Kidney (tissue), 14 donors: Measurements from ENCODE around the gene TMEM178A. TPM values are rescaled to one million over a fixed set of nuclear protein-coding genes. Genes with fewer than 3 reads are reported as not detected.

ENCODE experiments used
- DNase-seq, 5 donors: peaks; one replicate each; pipeline ENCODE4 v3.0.0-alpha.2; 2013 to 2020
- FAIRE-seq: peaks from 2 replicates; lab custom pipeline; 2012; peaks lifted over from hg19 to GRCh38; lab: Jason Lieb, UNC
- H3K27ac ChIP-seq, 2 donors: one replicate each; pipeline ENCODE4 v1.7.0; 2013; ENCODE audit warnings: low read depth in 2 of 2, low read length in 2 of 2, inconsistent platforms in 1 of 2
- H3K27me3 ChIP-seq: one replicate; pipeline ENCODE4 v1.7.1; 2013; ENCODE audit warnings: low read length, inconsistent platforms; ENCODE audit not compliant: control insufficient read depth, insufficient read depth
- H3K36me3 ChIP-seq, 3 donors: one replicate each; pipeline versions ENCODE4 v1.7.0 to v1.7.1; 2013; ENCODE audit warnings: low read length in 3 of 3, control low read depth in 1 of 3, inconsistent platforms in 1 of 3; ENCODE audit not compliant: insufficient read depth in 3 of 3, control insufficient read depth in 2 of 3
- H3K4me1 ChIP-seq, 3 donors: one replicate each; pipeline versions ENCODE4 v1.7.0 to v1.7.1; 2013; ENCODE audit warnings: low read length in 3 of 3, inconsistent platforms in 1 of 3, low read depth in 1 of 3; ENCODE audit not compliant: control insufficient read depth in 2 of 3, insufficient read depth in 2 of 3
- H3K4me3 ChIP-seq, 3 donors: one replicate each; pipeline versions ENCODE4 v1.7.0 to v1.8.1; 2013; ENCODE audit warnings: low read length in 3 of 3, control low read depth in 1 of 3, inconsistent platforms in 1 of 3
- H3K9ac ChIP-seq, 3 donors: one replicate each; pipeline versions ENCODE4 v1.7.0 to v1.7.1; 2013; ENCODE audit warnings: low read length in 3 of 3, control low read depth in 1 of 3, inconsistent platforms in 1 of 3
- H3K9me3 ChIP-seq, 3 donors: one replicate each; pipeline versions ENCODE4 v1.7.0 to v1.7.1; 2013; ENCODE audit warnings: low read length in 3 of 3, control low read depth in 1 of 3, inconsistent platforms in 1 of 3; ENCODE audit not compliant: control insufficient read depth in 2 of 3, insufficient read depth in 1 of 3
- intact Hi-C: fragments of 100-400 bp; cut with DNase I; formaldehyde crosslinking; loops from one replicate; pipeline ENCODE4 v1.11.1; 2022
- polyA plus RNA-seq: library from polyadenylated mRNA; stranded (reverse); fragments of 350-450 nt; fragmentation: Illumina TruSeq; extraction: RNeasy Lipid Tissue Mini Kit (QIAGEN cat#74804); gene quantifications from one replicate; pipeline ENCODE4 v1.2.3, GENCODE V29; 2014; ENCODE audit warnings: low read depth, low replicate concordance; ENCODE audit not compliant: insufficient read depth
- total RNA-seq: library from RNA; stranded (reverse); fragmentation: NEBNext Ultra II Directional; extraction: Animal tissue kit (Norgen Biotek cat#: 25700); gene quantifications from one replicate; pipeline ENCODE4 v1.2.1, GENCODE V29; 2021
- TF ChIP-seq, protein P1 (sequence below): IDR thresholded peaks from 3 replicates; pipeline ENCODE4 v1.5.1; 2012; ENCODE audit warnings: mild to moderate bottlenecking, moderate library complexity, borderline replicate concordance; ENCODE audit not compliant: insufficient read depth; ENCODE audit errors: extremely low read depth
- donor health status: control.
- donor health status: control.
- donor health status: control.
- donor health status: control.
- donor health status: control.
- donor health status: DM: yes; HTN: yes; CAD: no.
- donor health status: Normal renal cell carcinoma (clear cell type).

Gene TMEM178A
- total and polyA plus RNA-seq, 2 donors from 2014 or later = 5.7 to 48.0 TPM

DNA sequence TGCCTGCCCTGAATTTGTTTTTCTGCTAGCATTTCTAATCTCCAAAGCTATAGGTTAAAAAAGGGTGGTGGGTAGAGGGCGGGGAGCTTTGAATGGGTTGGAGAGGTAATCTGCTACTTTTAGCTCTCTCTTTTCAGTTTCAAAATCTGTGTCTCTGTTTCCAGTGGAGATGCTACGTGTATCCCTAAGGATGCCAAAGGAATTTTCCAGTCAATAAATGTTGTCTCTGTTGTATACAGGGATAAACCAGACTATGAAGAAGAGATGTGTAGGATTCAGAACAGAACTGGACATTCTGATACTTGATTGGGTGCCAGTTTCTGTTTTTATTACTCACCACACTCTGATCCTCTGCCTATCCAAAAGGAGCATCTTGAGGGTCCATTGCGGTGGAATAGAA, 50.1 kb downstream of the TMEM178A start:
- Histone ChIP-seq H3K27ac (no peak overlapping the region), H3K27me3 (no peaks in the 10 kb centered on the region), H3K9ac (no peak overlapping the region), H3K4me1 (no peaks in the 10 kb centered on the region), H3K4me3 (no peak overlapping the region), H3K36me3 (no peaks in the 10 kb centered on the region), H3K9me3 (no peaks in the 10 kb centered on the region)
- no peak for FAIRE-seq
- TF ChIP-seq, protein P1, sequence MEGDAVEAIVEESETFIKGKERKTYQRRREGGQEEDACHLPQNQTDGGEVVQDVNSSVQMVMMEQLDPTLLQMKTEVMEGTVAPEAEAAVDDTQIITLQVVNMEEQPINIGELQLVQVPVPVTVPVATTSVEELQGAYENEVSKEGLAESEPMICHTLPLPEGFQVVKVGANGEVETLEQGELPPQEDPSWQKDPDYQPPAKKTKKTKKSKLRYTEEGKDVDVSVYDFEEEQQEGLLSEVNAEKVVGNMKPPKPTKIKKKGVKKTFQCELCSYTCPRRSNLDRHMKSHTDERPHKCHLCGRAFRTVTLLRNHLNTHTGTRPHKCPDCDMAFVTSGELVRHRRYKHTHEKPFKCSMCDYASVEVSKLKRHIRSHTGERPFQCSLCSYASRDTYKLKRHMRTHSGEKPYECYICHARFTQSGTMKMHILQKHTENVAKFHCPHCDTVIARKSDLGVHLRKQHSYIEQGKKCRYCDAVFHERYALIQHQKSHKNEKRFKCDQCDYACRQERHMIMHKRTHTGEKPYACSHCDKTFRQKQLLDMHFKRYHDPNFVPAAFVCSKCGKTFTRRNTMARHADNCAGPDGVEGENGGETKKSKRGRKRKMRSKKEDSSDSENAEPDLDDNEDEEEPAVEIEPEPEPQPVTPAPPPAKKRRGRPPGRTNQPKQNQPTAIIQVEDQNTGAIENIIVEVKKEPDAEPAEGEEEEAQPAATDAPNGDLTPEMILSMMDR = no peak
- DNase-seq = no peak
- intact Hi-C loops = no loop called here

DNA sequence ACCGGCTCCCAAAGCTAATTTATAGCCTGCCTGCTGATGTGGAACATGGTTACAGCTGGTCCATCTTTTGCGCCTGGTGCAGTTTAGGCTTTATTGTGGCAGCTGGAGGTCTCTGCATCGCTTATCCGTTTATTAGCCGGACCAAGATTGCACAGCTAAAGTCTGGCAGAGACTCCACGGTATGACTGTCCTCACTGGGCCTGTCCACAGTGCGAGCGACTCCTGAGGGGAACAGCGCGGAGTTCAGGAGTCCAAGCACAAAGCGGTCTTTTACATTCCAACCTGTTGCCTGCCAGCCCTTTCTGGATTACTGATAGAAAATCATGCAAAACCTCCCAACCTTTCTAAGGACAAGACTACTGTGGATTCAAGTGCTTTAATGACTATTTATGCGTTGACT, 51.4 kb downstream of the TMEM178A start:
- no peaks in the 10 kb centered on the region for H3K27me3 ChIP-seq
- TF ChIP-seq, protein P1 = no peak
- DNase-seq (no peak), FAIRE-seq (no peak)
- H3K4me3 ChIP-seq = no peak overlapping the region
- intact Hi-C loops = no loop called here
- no peak overlapping the region for H3K9ac ChIP-seq
- no peaks in the 10 kb centered on the region for H3K36me3 ChIP-seq
- no peaks in the 10 kb centered on the region for H3K4me1 ChIP-seq
- H3K9me3 ChIP-seq = no peaks in the 10 kb centered on the region
- H3K27ac ChIP-seq = no peak overlapping the region

DNA sequence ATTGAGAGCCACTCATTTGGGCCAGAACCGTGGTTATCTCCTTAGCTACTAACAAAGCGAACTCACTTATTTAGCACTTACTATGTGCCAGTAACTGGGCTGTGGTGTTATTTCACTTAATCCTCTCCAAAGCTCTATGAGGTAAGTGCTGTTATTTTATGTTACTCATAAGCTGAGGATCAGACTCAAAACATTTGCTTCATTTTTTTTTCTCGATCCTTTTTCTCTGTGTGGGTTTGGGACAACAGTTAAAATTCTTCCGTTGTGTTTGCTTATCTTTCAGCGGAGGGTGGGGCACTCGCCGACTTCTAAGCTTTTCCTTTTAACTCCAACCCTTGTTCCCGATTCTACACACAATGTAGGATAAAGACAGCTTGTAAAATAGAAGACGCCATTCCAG, 52.8 kb downstream of the TMEM178A start:
- TF ChIP-seq, protein P1 = no peak
- DNase-seq (no peak), FAIRE-seq (no peak)
- Histone ChIP-seq H3K4me1 (peaks cover 0 to under 1% (median under 1%) of the 10 kb centered on the region in 3 donors), H3K9ac (no peak overlapping the region), H3K27ac (no peak overlapping the region), H3K27me3 (no peaks in the 10 kb centered on the region), H3K9me3 (no peaks in the 10 kb centered on the region), H3K4me3 (no peak overlapping the region), H3K36me3 (no peaks in the 10 kb centered on the region)
- intact Hi-C loops = no loop called here

DNA sequence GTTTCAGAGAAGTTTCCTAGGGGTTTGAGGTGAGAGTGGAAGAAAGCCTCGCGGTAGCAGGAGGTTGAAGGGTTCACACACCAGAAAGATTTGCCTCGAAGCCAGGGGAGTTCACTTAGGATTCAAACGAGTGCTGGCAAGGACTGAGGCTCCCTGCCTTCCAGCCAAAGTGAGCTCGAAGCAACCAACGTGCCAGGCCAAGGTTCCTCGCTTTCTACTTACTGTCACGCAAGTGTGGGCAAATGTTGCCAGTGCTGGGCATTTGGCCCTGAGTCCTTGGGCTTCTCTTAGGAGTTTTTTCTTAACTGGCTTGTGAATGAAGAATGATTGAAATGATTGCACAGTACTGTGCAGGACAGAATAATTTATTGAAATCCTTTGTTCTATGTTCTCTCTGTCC, 53.6 kb downstream of the TMEM178A start:
- intact Hi-C loops = no loop called here
- TF ChIP-seq, protein P1 = no peak
- Histone ChIP-seq H3K4me1 (peaks cover 0 to 6% (median 4%) of the 10 kb centered on the region in 3 donors), H3K9ac (no peak overlapping the region), H3K4me3 (no peak overlapping the region), H3K36me3 (no peaks in the 10 kb centered on the region), H3K27ac (no peak overlapping the region), H3K9me3 (no peaks in the 10 kb centered on the region), H3K27me3 (no peaks in the 10 kb centered on the region)
- DNase-seq (no peak), FAIRE-seq (no peak)
